T-helper 1 cell (primary cell): ENCODE results near the gene BRD3.
"Not testable (repeated sequence)": the region's sequence is repeated elsewhere in the genome, so short reads cannot be mapped to it uniquely, and the experiment has no call there.

Source experiments
- DNase-seq, 5 donors: peaks; one replicate each; pipeline ENCODE4 v3.0.0-alpha.2; 2012 to 2020

Gene BRD3

GRCh38 chr9:133991214-133991921 is 76.5 kb downstream of the BRD3 start:
- DNase-seq = no peak

GRCh38 chr9:133990366-133991213 is 77.2 kb downstream of the BRD3 start:
- no peak for DNase-seq

GRCh38 chr9:133989625-133990365 is 78.0 kb downstream of the BRD3 start:
- no peak for DNase-seq

- DNase-seq = not testable (repeated sequence)
Measured at GRCh38 chr9:133988771-133989170, 79.1 kb downstream of the BRD3 start.

GRCh38 chr9:133987946-133988665 is 79.7 kb downstream of the BRD3 start:
- no peak for DNase-seq

GRCh38 chr9:133987446-133987788 is 80.4 kb downstream of the BRD3 start:
- no peak for DNase-seq

GRCh38 chr9:133986774-133987445 is 80.9 kb downstream of the BRD3 start:
- DNase-seq = no peak

- DNase-seq = no peak
Measured at GRCh38 chr9:133986061-133986460, 81.8 kb downstream of the BRD3 start.

GRCh38 chr9:133982971-133983720 is 84.7 kb downstream of the BRD3 start:
- no peak for DNase-seq

GRCh38 chr9:133981958-133982681 is 85.7 kb downstream of the BRD3 start:
- DNase-seq = no peak

- no peak for DNase-seq
Measured at GRCh38 chr9:133981589-133981957, 86.3 kb downstream of the BRD3 start.

GRCh38 chr9:133980864-133981588 is 86.8 kb downstream of the BRD3 start:
- DNase-seq = no peak
